ENCODE measurements around the gene TAF3. TPM values are rescaled to one million over a fixed set of nuclear protein-coding genes. Genes with fewer than 3 reads are reported as not detected.

TAF3 gene
- total and polyA plus RNA-seq, 2 donors (not counting 1 experiment from before 2014, with no cell fraction given) = 7.0 to 20.1 TPM

DNA sequence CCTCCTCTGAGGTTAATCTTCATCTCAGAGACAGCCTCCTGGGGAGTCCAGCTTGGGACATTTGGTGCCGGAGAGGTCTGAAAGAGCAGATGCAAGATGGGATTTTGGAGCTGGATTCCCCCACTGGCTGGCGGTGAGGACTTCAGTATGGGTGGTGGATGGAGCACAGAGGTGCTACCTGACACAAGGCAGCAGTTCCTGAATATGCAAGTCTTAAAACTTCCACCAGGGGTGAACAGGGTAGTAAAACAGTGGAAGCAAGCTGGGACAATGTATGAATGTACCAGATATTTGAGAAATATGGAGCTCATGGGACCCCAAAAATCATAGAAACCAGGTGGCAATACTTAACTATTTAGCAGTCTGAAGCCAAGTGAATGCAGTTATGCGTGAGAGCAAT, 4.8 kb upstream of the TAF3 start:
- Histone ChIP-seq H3K27me3 (replicated peaks in 1 of 4; ENCODE audit: control extremely low read depth in 1 of 4, control insufficient read depth in 3 of 4, insufficient read depth in 4 of 4, low read length in 3 of 4) (peaks cover 0 to 18% (median 1%) of the 10 kb centered on the region in 4 experiments), H3K4me3 (ENCODE audit: control extremely low read depth in 1 of 5, extremely low read depth in 1 of 5, insufficient read depth in 1 of 5, low read depth in 2 of 5, low read length in 4 of 5) (no peak overlapping the region), H2AFZ (ENCODE audit: insufficient read depth, low read depth, low read length, poor library complexity, severe bottlenecking) (no peak overlapping the region), H3K9me3 (ENCODE audit: control extremely low read depth in 1 of 3, control insufficient read depth in 2 of 3, insufficient read depth in 1 of 3, low read length in 2 of 3) (no peaks in the 10 kb centered on the region), H3K4me2 (replicated peaks; ENCODE audit: low read depth, low read length, poor library complexity, severe bottlenecking) (no peak overlapping the region), H3K9ac (ENCODE audit: low read length) (no peak overlapping the region), H3K4me1 (ENCODE audit: control insufficient read depth in 2 of 2, insufficient read depth in 2 of 2, low read length in 2 of 2) (peaks cover 0 to 6% of the 10 kb centered on the region in 2 donors), H3K36me3 (replicated peaks in 1 of 2; ENCODE audit: control extremely low read depth in 1 of 2, control insufficient read depth in 1 of 2, extremely low read depth in 1 of 2, insufficient read depth in 2 of 2, low read length in 1 of 2) (peaks cover 0 to 1% of the 10 kb centered on the region in 2 experiments), H3K79me2 (ENCODE audit: control insufficient read depth, insufficient read depth, low read length) (peaks cover 5% of the 10 kb centered on the region), H3K27ac (ENCODE audit: low read length in 2 of 2) (no peak overlapping the region), H4K20me1 (ENCODE audit: control insufficient read depth, insufficient read depth, low read length, poor library complexity, severe bottlenecking) (no peaks in the 10 kb centered on the region)
- 72% methylated on average over 3 of the region's 3 CpGs for WGBS (ENCODE audit: insufficient coverage)
- Mint-ChIP-seq H3K27me3 (peaks cover 20% of the 10 kb centered on the region), H3K4me3 (no peak overlapping the region), H3K27ac (no peak overlapping the region), H3K9me3 (ENCODE audit: insufficient read depth) (no peaks in the 10 kb centered on the region), H3K4me1 (peaks cover 11% of the 10 kb centered on the region)
- CTCF ChIA-PET = no interaction called here
- DNase-seq (no peak), ATAC-seq (ENCODE audit: low read depth) (no peak)
- POLR2A ChIA-PET = no interaction called here
- no peak for TF ChIP-seq EZH2 (IDR thresholded peaks at IDR 0.05; ENCODE audit: borderline replicate concordance, insufficient read depth, low read depth, low read length, poor library complexity, severe bottlenecking)
- intact Hi-C loops (cut with micrococcal nuclease) = no loop called here

DNA sequence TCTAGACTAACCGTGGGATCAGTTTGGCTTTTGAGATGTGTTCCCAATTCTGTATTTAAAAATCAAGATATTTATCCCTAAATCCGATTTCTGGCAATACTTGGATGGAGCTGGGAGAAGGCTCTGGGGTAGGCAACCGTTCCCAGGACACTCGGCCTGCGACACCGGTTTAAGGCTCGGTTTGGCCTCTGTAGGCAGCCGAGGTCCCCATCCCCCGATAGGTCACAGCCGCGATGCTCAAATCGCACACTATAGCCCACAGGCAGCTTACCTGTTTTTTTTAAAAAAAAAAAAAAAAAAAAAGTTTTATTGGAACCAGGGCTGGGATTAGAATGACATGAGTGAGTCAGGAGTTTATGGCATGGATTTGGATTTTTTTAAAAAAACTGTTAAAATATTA, 729 bp upstream of the TAF3 start:
- 0% methylated on average over 5 of the region's 12 CpGs for WGBS (ENCODE audit: insufficient coverage)
- Histone ChIP-seq H3K36me3 (replicated peaks in 1 of 2; ENCODE audit: control extremely low read depth in 1 of 2, control insufficient read depth in 1 of 2, extremely low read depth in 1 of 2, insufficient read depth in 2 of 2, low read length in 1 of 2) (peaks cover 0 to 7% of the 10 kb centered on the region in 2 experiments), H4K20me1 (ENCODE audit: control insufficient read depth, insufficient read depth, low read length, poor library complexity, severe bottlenecking) (no peaks in the 10 kb centered on the region), H3K4me1 (ENCODE audit: control insufficient read depth in 2 of 2, insufficient read depth in 2 of 2, low read length in 2 of 2) (peaks cover 12 to 19% of the 10 kb centered on the region in 2 donors), H3K4me2 (replicated peaks; ENCODE audit: low read depth, low read length, poor library complexity, severe bottlenecking) (peak overlapping the region; percentile 90), H3K4me3 (ENCODE audit: control extremely low read depth in 1 of 5, extremely low read depth in 1 of 5, insufficient read depth in 1 of 5, low read depth in 2 of 5, low read length in 4 of 5) (peak overlapping the region; percentile 82 to 97 (median 92)), H3K27ac (ENCODE audit: low read length in 2 of 2) (peak overlapping the region; percentile 14 to 73), H3K9ac (ENCODE audit: low read length) (peak overlapping the region; percentile 91), H3K27me3 (replicated peaks in 1 of 4; ENCODE audit: control extremely low read depth in 1 of 4, control insufficient read depth in 3 of 4, insufficient read depth in 4 of 4, low read length in 3 of 4) (peaks cover 0 to 18% (median 1%) of the 10 kb centered on the region in 4 experiments), H3K9me3 (ENCODE audit: control extremely low read depth in 1 of 3, control insufficient read depth in 2 of 3, insufficient read depth in 1 of 3, low read length in 2 of 3) (no peaks in the 10 kb centered on the region), H2AFZ (ENCODE audit: insufficient read depth, low read depth, low read length, poor library complexity, severe bottlenecking) (peak overlapping the region; percentile 94), H3K79me2 (ENCODE audit: control insufficient read depth, insufficient read depth, low read length) (peaks cover 42% of the 10 kb centered on the region)
- no peak overlapping the region for H3K27ac Mint-ChIP-seq
- intact Hi-C loops (cut with micrococcal nuclease) = no loop called here
- ChIA-PET CTCF (interaction anchor here (0.8 to 2.4 kb wide), 5 partner anchors 10 to 409 kb away, joined by 3 to 15 read pairs (median 3); partner anchors contain the start of genes ATP5F1C and KIN), POLR2A (interaction anchor here (1.5 to 2.9 kb wide), 2 partner anchors 9 to 30 kb away, joined by 3 to 38 read pairs; partner anchors contain the start of genes ATP5F1C and KIN)
- H3K27me3 Mint-ChIP-seq = peaks cover 20% of the 10 kb centered on the region
- TF ChIP-seq, protein P1, sequence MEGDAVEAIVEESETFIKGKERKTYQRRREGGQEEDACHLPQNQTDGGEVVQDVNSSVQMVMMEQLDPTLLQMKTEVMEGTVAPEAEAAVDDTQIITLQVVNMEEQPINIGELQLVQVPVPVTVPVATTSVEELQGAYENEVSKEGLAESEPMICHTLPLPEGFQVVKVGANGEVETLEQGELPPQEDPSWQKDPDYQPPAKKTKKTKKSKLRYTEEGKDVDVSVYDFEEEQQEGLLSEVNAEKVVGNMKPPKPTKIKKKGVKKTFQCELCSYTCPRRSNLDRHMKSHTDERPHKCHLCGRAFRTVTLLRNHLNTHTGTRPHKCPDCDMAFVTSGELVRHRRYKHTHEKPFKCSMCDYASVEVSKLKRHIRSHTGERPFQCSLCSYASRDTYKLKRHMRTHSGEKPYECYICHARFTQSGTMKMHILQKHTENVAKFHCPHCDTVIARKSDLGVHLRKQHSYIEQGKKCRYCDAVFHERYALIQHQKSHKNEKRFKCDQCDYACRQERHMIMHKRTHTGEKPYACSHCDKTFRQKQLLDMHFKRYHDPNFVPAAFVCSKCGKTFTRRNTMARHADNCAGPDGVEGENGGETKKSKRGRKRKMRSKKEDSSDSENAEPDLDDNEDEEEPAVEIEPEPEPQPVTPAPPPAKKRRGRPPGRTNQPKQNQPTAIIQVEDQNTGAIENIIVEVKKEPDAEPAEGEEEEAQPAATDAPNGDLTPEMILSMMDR (IDR thresholded peaks at IDR 0.05) = no peak
- no peak for TF ChIP-seq EZH2 (IDR thresholded peaks at IDR 0.05; ENCODE audit: borderline replicate concordance, insufficient read depth, low read depth, low read length, poor library complexity, severe bottlenecking)
- peak overlapping the region; percentile 94 for H3K4me3 Mint-ChIP-seq
- no peaks in the 10 kb centered on the region for H3K9me3 Mint-ChIP-seq (ENCODE audit: insufficient read depth)
- ATAC-seq (ENCODE audit: low read depth) = no peak
- H3K4me1 Mint-ChIP-seq = peaks cover 29% of the 10 kb centered on the region
- DNase-seq = no peak
